ENCODE results near the gene CLDND2. TPM values are rescaled to one million over a fixed set of nuclear protein-coding genes. Genes with fewer than 3 reads are reported as not detected.

Gene CLDND2
- total and polyA plus RNA-seq, 4 donors = 0.22 to 3.0 TPM; not detected in 2

DNA sequence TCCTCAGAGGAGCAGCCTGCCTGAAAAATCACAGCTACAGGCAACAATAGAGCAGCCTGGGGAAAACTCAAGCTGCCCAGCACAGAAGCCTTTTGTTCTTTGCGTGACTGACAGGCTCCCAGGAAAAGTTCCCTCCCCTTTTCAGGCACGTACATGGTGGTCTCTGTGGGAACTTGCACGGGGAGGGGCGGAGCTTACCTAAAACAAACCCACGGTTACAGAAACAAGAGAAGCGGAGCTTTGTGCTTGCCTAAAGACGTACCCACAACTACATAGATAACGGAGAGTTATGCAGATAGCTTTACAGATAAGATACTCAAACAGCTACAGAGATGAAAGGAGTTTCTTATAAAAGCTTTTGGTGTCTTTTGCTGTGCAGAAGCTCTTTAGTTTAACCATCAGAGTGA lies 14.1 kb downstream of the CLDND2 start:
- H3K9ac ChIP-seq (ENCODE audit: low read depth in 1 of 2, low read length in 2 of 2) = no peak overlapping the region
- no peak for DNase-seq (ENCODE audit: low spot score)
- H3K36me3 ChIP-seq (ENCODE audit: control insufficient read depth in 4 of 4, insufficient read depth in 3 of 4, low read depth in 1 of 4, low read length in 3 of 4) = peaks cover 8 to 18% (median 16%) of the 10 kb centered on the region in 4 donors
- WGBS = 56% methylated on average over 8 of the region's 8 CpGs
- no peak overlapping the region for H3K4me3 ChIP-seq (ENCODE audit: low read depth in 1 of 3, low read length in 3 of 3)
- no peaks in the 10 kb centered on the region for H3K27me3 ChIP-seq (ENCODE audit: control insufficient read depth in 4 of 4, insufficient read depth in 4 of 4, low read length in 3 of 4)
- H3K9me3 ChIP-seq (ENCODE audit: control insufficient read depth in 4 of 4, low read length in 3 of 4) = no peaks in the 10 kb centered on the region
- no peak overlapping the region for H3K27ac ChIP-seq (ENCODE audit: low read depth in 1 of 2, low read length in 2 of 2)
- peaks cover 13 to 41% (median 27%) of the 10 kb centered on the region in 4 donors for H3K4me1 ChIP-seq (ENCODE audit: control insufficient read depth in 4 of 4, insufficient read depth in 4 of 4, low read length in 3 of 4)
- TF ChIP-seq, protein P1, sequence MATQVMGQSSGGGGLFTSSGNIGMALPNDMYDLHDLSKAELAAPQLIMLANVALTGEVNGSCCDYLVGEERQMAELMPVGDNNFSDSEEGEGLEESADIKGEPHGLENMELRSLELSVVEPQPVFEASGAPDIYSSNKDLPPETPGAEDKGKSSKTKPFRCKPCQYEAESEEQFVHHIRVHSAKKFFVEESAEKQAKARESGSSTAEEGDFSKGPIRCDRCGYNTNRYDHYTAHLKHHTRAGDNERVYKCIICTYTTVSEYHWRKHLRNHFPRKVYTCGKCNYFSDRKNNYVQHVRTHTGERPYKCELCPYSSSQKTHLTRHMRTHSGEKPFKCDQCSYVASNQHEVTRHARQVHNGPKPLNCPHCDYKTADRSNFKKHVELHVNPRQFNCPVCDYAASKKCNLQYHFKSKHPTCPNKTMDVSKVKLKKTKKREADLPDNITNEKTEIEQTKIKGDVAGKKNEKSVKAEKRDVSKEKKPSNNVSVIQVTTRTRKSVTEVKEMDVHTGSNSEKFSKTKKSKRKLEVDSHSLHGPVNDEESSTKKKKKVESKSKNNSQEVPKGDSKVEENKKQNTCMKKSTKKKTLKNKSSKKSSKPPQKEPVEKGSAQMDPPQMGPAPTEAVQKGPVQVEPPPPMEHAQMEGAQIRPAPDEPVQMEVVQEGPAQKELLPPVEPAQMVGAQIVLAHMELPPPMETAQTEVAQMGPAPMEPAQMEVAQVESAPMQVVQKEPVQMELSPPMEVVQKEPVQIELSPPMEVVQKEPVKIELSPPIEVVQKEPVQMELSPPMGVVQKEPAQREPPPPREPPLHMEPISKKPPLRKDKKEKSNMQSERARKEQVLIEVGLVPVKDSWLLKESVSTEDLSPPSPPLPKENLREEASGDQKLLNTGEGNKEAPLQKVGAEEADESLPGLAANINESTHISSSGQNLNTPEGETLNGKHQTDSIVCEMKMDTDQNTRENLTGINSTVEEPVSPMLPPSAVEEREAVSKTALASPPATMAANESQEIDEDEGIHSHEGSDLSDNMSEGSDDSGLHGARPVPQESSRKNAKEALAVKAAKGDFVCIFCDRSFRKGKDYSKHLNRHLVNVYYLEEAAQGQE (IDR thresholded peaks at IDR 0.05) = no peak
- no peak for TF ChIP-seq TAF1 (conservative IDR thresholded peaks at IDR 0.05)
- TF ChIP-seq, protein P2, sequence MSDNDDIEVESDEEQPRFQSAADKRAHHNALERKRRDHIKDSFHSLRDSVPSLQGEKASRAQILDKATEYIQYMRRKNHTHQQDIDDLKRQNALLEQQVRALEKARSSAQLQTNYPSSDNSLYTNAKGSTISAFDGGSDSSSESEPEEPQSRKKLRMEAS (IDR thresholded peaks at IDR 0.05) = no peak

DNA sequence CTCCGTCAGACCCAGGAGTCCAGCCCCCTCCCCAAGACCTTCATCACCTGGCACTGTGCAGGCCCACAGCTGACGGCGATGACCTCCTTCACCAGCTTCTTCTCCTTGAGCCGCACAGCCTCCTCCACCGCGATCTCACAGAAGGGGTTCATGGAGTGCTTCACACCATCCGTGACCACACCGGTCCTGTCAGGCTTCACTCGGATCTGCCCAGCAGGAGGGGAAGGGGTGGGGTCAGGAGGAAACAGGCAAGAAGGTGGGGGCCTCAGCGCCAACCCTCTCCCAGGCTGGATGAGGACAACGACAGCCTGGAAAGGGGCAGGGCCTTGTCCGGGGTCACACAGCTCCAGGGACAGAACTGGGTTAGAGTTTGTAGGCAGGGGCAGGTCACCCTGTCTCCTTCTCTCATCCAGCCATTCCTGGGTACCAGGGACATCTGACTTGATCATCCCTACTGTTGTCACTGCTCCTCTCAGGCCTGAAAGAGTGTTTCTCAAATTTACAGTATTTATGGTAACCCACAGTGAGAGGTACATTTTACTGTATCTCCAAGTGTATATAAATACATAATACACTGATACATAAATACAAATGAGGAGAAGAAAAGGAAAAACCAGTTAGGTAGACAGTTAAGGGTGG lies 14.6 kb downstream of the CLDND2 start:
- Histone ChIP-seq H3K4me3 (ENCODE audit: low read depth in 1 of 3, low read length in 3 of 3) (no peak overlapping the region), H3K27me3 (ENCODE audit: control insufficient read depth in 4 of 4, insufficient read depth in 4 of 4, low read length in 3 of 4) (no peaks in the 10 kb centered on the region), H3K9me3 (ENCODE audit: control insufficient read depth in 4 of 4, low read length in 3 of 4) (no peaks in the 10 kb centered on the region), H3K4me1 (ENCODE audit: control insufficient read depth in 4 of 4, insufficient read depth in 4 of 4, low read length in 3 of 4) (peaks cover 13 to 41% (median 27%) of the 10 kb centered on the region in 4 donors), H3K27ac (ENCODE audit: low read depth in 1 of 2, low read length in 2 of 2) (no peak overlapping the region), H3K36me3 (ENCODE audit: control insufficient read depth in 4 of 4, insufficient read depth in 3 of 4, low read depth in 1 of 4, low read length in 3 of 4) (peaks cover 8 to 18% (median 16%) of the 10 kb centered on the region in 4 donors), H3K9ac (ENCODE audit: low read depth in 1 of 2, low read length in 2 of 2) (no peak overlapping the region)
- TF ChIP-seq RAD21 (IDR thresholded peaks at IDR 0.05) = no peak
- no peak for TF ChIP-seq FOXA2 (IDR thresholded peaks at IDR 0.05)
- TF ChIP-seq, protein P3, sequence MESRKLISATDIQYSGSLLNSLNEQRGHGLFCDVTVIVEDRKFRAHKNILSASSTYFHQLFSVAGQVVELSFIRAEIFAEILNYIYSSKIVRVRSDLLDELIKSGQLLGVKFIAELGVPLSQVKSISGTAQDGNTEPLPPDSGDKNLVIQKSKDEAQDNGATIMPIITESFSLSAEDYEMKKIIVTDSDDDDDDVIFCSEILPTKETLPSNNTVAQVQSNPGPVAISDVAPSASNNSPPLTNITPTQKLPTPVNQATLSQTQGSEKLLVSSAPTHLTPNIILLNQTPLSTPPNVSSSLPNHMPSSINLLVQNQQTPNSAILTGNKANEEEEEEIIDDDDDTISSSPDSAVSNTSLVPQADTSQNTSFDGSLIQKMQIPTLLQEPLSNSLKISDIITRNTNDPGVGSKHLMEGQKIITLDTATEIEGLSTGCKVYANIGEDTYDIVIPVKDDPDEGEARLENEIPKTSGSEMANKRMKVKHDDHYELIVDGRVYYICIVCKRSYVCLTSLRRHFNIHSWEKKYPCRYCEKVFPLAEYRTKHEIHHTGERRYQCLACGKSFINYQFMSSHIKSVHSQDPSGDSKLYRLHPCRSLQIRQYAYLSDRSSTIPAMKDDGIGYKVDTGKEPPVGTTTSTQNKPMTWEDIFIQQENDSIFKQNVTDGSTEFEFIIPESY (IDR thresholded peaks at IDR 0.05) = no peak
- TF ChIP-seq SP1 (IDR thresholded peaks at IDR 0.05) = no peak
- TF ChIP-seq EGR1 (IDR thresholded peaks at IDR 0.05; ENCODE audit: low read depth in 2 of 2) = no peak
- TF ChIP-seq NR2F2 (IDR thresholded peaks at IDR 0.05) = no peak
- TF ChIP-seq HNF4G (IDR thresholded peaks at IDR 0.05) = no peak
- no peak for TF ChIP-seq RXRA (IDR thresholded peaks at IDR 0.05)
- TF ChIP-seq TAF1 (conservative IDR thresholded peaks at IDR 0.05) = no peak
- TF ChIP-seq FOXA1 (IDR thresholded peaks at IDR 0.05) = no peak
- DNase-seq (ENCODE audit: low spot score) = no peak
- 84% methylated on average over 12 of the region's 12 CpGs for WGBS
